Left ventricle myocardium inferior (tissue), 1 donor: Measurements from ENCODE around the gene EXOC7. TPM values are rescaled to one million over a fixed set of nuclear protein-coding genes. Genes with fewer than 3 reads are reported as not detected.

Source experiments
- DNase-seq: peaks from one replicate; pipeline ENCODE4 v3.0.0-alpha.2; 2020
- H3K27ac ChIP-seq: fragments of 200-600 bp; replicated peaks from 2 replicates; pipeline ENCODE4 v1.8.0; 2021
- H3K27me3 ChIP-seq: fragments of 200-600 bp; 2 replicates; pipeline ENCODE4 v1.8.0; 2021; ENCODE audit warnings: low read depth
- H3K36me3 ChIP-seq: fragments of 200-600 bp; 2 replicates; pipeline ENCODE4 v1.8.0; 2021
- H3K4me1 ChIP-seq: fragments of 200-600 bp; 2 replicates; pipeline ENCODE4 v1.8.0; 2021
- H3K4me3 ChIP-seq: fragments of 200-600 bp; 2 replicates; pipeline ENCODE4 v1.8.0; 2021; ENCODE audit warnings: mild to moderate bottlenecking, moderate library complexity
- H3K9me3 ChIP-seq: fragments of 200-600 bp; replicated peaks from 2 replicates; pipeline ENCODE4 v1.8.0; 2021
- CTCF ChIP-seq: fragments of 200-600 bp; IDR thresholded peaks from 2 replicates; pipeline ENCODE4 v1.8.0; 2021; ENCODE audit warnings: antibody characterized with exemption, mild to moderate bottlenecking, borderline replicate concordance
- intact Hi-C: fragments of 100-400 bp; cut with micrococcal nuclease; formaldehyde crosslinking; loops from one replicate; pipeline ENCODE4 v1.11.0; 2022
- long read RNA-seq: library from polyadenylated mRNA; unstranded; transcript quantifications from one replicate; pipeline ENCODE4 v2.0.0, GENCODE V29; 2021
- total RNA-seq: library from RNA; stranded (reverse); fragmentation: NEBNext Ultra II Directional; extraction: Animal tissue kit (Norgen Biotek cat#: 25700); gene quantifications from one replicate; pipeline ENCODE4 v1.2.1, GENCODE V29; 2021
- donor health status: DM: no; HTN: yes; CAD: no; lungs with severe emphysema.

EXOC7 gene
- 81.1 TPM for total RNA-seq
- long read RNA-seq, full-length matches to known transcripts = 149 of 346 reads
- long read RNA-seq, partial matches to known transcripts = 22 of 346 reads
- long read RNA-seq, other reads (novel, unspliced or antisense) = 175 of 346 reads

- DNase-seq = peak; percentile 90
- intact Hi-C loops = no loop called here
- Histone ChIP-seq H3K4me3 (peak within 1 kb of the TSS; percentile 86), H3K9me3 (no peaks in the 10 kb centered on the region), H3K36me3 (peaks cover 34% of the 10 kb centered on the region), H3K4me1 (peaks cover 30% of the 10 kb centered on the region), H3K27ac (peak within 1 kb of the TSS; percentile 86), H3K27me3 (no peaks in the 10 kb centered on the region)
- TF ChIP-seq CTCF = peak; percentile 11
Measured at GRCh38 chr17:76103274-76104139, at the start of gene EXOC7. Gene EXOC7 (minus strand): TSS chr17:76103787. CDS start chr17:76103692, 95 bp downstream.

GRCh38 chr17:76153202-76153601 is 49.6 kb upstream of the EXOC7 start:
- intact Hi-C loops = no loop called here
- TF ChIP-seq CTCF = no peak
- no peak overlapping the region for H3K27ac ChIP-seq
- H3K36me3 ChIP-seq = peaks cover 9% of the 10 kb centered on the region
- no peak overlapping the region for H3K4me3 ChIP-seq
- peaks cover 3% of the 10 kb centered on the region for H3K4me1 ChIP-seq
- no peaks in the 10 kb centered on the region for H3K9me3 ChIP-seq
- no peaks in the 10 kb centered on the region for H3K27me3 ChIP-seq
- DNase-seq = no peak

- H3K27ac ChIP-seq = no peak overlapping the region
- H3K9me3 ChIP-seq = no peaks in the 10 kb centered on the region
- intact Hi-C loops = no loop called here
- no peak for DNase-seq
- H3K36me3 ChIP-seq = peaks cover 5% of the 10 kb centered on the region
- TF ChIP-seq CTCF = no peak
- peaks cover 5% of the 10 kb centered on the region for H3K4me1 ChIP-seq
- H3K27me3 ChIP-seq = no peaks in the 10 kb centered on the region
- no peak overlapping the region for H3K4me3 ChIP-seq
Measured at GRCh38 chr17:76152591-76152990, 49.0 kb upstream of the EXOC7 start.

GRCh38 chr17:76151896-76152454 is 48.4 kb upstream of the EXOC7 start:
- intact Hi-C loops = no loop called here
- peaks cover 5% of the 10 kb centered on the region for H3K36me3 ChIP-seq
- H3K9me3 ChIP-seq = no peaks in the 10 kb centered on the region

More at GRCh38 chr17:76151896-76152454, 48.4 kb upstream of the EXOC7 start:
- Histone ChIP-seq H3K4me1 (peaks cover 8% of the 10 kb centered on the region), H3K27me3 (no peaks in the 10 kb centered on the region), H3K4me3 (no peak overlapping the region), H3K27ac (no peak overlapping the region)
- no peak for TF ChIP-seq CTCF
- DNase-seq = no peak
